DMS79 (cell line): ENCODE results near the gene CYP2C8.
"Not testable (repeated sequence)": the region's sequence is repeated elsewhere in the genome, so short reads cannot be mapped to it uniquely, and the experiment has no call there.

Experiments
- DNase-seq: peaks from one replicate; lab custom pipeline; 2025; lab: John Stamatoyannopoulos, UW

Gene CYP2C8

DNA sequence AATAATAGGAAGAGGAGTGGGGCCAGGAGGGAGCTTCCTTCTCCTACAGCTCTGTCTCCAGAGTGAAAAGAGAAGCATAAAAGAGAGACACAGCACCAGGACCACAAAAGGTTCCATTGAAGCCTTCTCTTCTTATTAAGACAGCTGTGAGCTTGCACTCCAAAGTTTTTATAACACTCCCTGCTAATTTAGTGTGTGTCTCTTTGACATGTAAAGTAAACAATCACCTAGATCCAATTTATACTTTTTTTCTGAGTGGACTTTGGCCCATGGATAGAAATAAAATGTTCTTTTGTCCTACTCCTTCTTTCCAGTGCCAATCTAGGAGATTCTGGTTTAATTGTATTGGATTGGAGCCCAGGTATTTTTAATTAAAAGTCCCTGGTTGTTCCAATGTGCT lies at the start of gene CYP2C8:
TSS of gene CYP2C8 (minus strand) at position 212 of the 400 bp plus-strand sequence. CDS start at position 117, 95 bp downstream.
- no peak for DNase-seq

DNA sequence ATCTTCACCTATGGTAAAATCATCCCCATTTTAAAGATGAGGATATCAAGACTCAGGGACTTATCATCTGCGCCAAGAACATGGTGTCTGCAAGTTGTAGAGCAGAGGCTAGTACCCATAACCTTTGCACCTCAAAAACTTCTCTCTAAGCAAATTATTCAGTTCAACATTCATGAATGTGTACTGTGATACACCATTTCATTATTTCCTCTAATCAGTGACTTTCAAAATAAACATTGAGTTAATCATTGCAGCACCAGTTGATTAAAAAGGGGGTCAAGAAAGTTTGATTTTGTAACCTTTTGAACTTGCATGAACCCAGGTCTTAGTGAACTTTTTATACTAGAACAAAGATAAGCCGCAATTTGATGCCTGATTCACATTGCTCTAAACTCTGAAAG lies 47.6 kb upstream of the CYP2C8 start:
- DNase-seq: no peak

DNA sequence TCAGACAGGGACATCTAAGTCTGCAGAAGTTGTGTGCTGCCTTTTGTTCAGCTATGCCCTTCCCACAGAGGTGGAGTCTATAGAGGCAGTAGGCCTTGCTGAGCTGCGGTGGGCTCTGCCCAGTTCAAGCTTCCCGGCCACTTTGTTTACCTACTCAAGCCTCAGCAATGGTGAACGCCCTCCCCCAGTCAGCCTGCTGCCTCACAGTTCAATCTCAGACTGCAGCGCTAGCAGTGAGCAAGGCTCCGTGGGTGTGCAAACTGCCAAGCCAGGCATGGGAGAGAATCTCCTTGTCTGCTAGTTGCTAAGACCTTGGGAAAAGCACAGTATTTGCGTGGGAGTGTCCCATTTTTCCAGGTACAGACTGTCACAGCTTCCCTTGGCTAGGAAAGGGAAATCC lies 41.5 kb upstream of the CYP2C8 start:
- DNase-seq: not testable (repeated sequence)

GRCh38 chr10:95097805-95098204 lies 28.5 kb upstream of the CYP2C8 start:
- no peak for DNase-seq

GRCh38 chr10:95096143-95096542 lies 26.8 kb upstream of the CYP2C8 start:
- no peak for DNase-seq

GRCh38 chr10:95079626-95080025 lies 10.3 kb upstream of the CYP2C8 start:
- not testable (repeated sequence) for DNase-seq

GRCh38 chr10:95077556-95077955 lies 8.3 kb upstream of the CYP2C8 start:
- DNase-seq: no peak

GRCh38 chr10:95071107-95071660 lies 1.9 kb upstream of the CYP2C8 start:
- no peak for DNase-seq

- DNase-seq: not testable (repeated sequence)
Observed at GRCh38 chr10:95064125-95064524, 5.2 kb downstream of the CYP2C8 start.

- no peak for DNase-seq
Observed at GRCh38 chr10:95056744-95057363, 12.4 kb downstream of the CYP2C8 start.

GRCh38 chr10:95049919-95050318 lies 19.4 kb downstream of the CYP2C8 start:
- no peak for DNase-seq

- DNase-seq: no peak
Observed at GRCh38 chr10:95048206-95048605, 21.1 kb downstream of the CYP2C8 start.

- DNase-seq: no peak
Observed at GRCh38 chr10:95039281-95039680, 30.0 kb downstream of the CYP2C8 start.

DNA sequence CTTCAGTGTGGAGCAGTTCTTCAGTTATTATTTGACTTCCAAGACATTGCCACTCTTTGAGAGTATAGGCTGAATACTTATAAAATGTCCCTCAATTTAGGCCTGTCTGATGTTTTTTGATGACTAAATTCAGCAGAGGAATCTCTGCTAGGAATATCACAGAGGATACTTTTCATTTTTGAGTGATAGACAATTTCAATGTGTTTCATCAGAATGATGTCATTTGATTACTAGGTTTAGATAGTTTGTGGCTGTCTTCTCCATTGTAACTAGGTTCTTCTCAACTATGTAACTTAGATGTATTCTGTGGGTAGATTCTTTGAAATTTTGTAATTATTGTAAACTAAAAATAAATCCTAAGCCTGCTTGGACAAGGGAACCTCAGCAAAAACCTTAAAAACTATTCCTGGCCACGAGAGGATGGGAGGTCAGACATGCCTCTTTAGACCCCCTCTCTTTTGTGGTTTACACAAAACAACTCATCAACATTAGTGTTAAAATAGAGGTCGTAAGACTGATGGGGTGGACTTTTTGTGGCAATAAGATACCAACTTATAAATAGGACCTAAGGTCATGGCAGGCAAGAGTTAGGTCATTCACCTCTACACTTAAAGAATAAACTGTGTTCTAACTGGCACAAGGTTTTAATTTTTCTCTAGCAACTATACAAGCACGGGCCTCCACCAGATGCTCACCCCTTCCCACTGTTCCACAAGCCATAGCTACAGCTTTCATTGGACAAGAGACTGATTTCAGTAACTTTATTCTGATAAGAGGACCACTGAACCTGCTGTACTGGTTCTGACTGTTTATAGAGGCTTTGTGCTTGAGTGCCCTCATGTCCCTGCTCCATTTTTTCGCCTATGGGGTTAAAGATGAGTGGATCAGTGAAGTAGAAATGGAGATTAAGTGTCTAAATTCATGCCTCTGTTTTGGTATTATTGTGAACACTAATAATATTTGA lies 33.7 kb downstream of the CYP2C8 start:
- DNase-seq: no peak

GRCh38 chr10:95034401-95034800 lies 34.9 kb downstream of the CYP2C8 start:
- no peak for DNase-seq

- DNase-seq: no peak
Observed at GRCh38 chr10:95031656-95032055, 37.6 kb downstream of the CYP2C8 start.

- DNase-seq: no peak
Observed at GRCh38 chr10:95026461-95026860, 42.8 kb downstream of the CYP2C8 start.

GRCh38 chr10:94997741-94998174 lies 71.5 kb downstream of the CYP2C8 start:
- DNase-seq: no peak

DNA sequence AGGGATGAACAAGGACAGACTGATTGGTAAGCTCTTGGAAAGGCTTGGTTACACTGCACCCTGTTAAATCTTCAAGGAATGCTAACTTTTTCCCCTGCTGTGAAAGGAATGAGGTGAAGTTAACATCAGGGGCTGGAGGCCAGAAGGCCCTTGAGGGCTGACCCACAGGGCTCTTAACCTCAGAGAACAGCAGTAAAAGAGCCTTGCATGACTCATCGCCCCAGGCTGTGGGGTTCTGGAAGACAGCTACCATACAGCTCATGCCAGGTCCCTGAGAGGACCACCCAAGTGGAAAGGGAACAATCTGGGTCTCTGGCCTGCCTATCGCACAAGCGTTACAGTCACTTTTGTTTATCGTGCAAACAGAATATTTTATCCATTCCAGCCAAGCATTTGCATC lies 76.5 kb downstream of the CYP2C8 start:
- DNase-seq: no peak

- DNase-seq: no peak
Observed at GRCh38 chr10:94991243-94991888, 77.9 kb downstream of the CYP2C8 start.

DNA sequence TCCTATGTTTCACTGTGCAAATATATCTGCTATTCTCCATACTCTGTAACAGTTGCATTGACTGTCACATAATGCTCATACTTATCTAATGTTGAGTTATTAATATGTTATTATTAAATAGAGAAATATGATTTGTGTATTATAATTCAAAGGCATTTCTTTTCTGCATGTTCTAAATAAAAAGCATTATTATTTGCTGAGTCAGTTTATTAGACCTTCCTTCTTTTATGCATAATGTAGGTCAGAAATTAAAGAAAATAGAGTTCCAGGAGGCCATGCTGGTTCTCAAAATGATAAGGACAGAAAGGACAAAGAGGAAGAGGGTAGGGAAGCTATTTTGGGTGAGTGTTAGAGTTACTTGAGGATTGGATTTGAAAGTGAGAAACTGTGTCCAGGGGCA lies 80.1 kb downstream of the CYP2C8 start:
- DNase-seq: no peak
